ENCODE data around the gene SLC9A5. TPM values are rescaled to one million over a fixed set of nuclear protein-coding genes. Genes with fewer than 3 reads are reported as not detected.

The SLC9A5 gene
- total and polyA plus RNA-seq, 9 donors, result 0.36 to 3.1 (median 1.2) TPM

GRCh38 chr16:67213197-67214019 is 35.4 kb upstream of the SLC9A5 start:
- no peaks in the 10 kb centered on the region for H3K36me3 ChIP-seq
- 64 to 71% (median 68%) methylated on average over 8 of the region's 8 CpGs for WGBS, 3 donors
- no peak for DNase-seq

GRCh38 chr16:67215706-67216105 is 33.1 kb upstream of the SLC9A5 start:
- no peaks in the 10 kb centered on the region for H3K27me3 ChIP-seq
- intact Hi-C loops (cut with DNase I), result no loop called here
- H3K36me3 ChIP-seq, result no peaks in the 10 kb centered on the region
- no peak overlapping the region for H3K4me3 ChIP-seq
- 68 to 71% (median 70%) methylated on average over 5 of the region's 5 CpGs for WGBS, 3 donors
- H3K9me3 ChIP-seq, result no peaks in the 10 kb centered on the region
- TF ChIP-seq POLR2A (IDR thresholded peaks at IDR 0.05) (no peak), EP300 (IDR thresholded peaks at IDR 0.05) (no peak)
- TF ChIP-seq, protein P1, sequence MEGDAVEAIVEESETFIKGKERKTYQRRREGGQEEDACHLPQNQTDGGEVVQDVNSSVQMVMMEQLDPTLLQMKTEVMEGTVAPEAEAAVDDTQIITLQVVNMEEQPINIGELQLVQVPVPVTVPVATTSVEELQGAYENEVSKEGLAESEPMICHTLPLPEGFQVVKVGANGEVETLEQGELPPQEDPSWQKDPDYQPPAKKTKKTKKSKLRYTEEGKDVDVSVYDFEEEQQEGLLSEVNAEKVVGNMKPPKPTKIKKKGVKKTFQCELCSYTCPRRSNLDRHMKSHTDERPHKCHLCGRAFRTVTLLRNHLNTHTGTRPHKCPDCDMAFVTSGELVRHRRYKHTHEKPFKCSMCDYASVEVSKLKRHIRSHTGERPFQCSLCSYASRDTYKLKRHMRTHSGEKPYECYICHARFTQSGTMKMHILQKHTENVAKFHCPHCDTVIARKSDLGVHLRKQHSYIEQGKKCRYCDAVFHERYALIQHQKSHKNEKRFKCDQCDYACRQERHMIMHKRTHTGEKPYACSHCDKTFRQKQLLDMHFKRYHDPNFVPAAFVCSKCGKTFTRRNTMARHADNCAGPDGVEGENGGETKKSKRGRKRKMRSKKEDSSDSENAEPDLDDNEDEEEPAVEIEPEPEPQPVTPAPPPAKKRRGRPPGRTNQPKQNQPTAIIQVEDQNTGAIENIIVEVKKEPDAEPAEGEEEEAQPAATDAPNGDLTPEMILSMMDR (IDR thresholded peaks at IDR 0.05), result no peak
- H3K27ac ChIP-seq, result no peak overlapping the region
- no peaks in the 10 kb centered on the region for H3K4me1 ChIP-seq (ENCODE audit: insufficient read depth)
- no peak for DNase-seq

More at GRCh38 chr16:67213197-67214019, 35.4 kb upstream of the SLC9A5 start:
- TF ChIP-seq POLR2A (IDR thresholded peaks at IDR 0.05), result no peak
- no peak for TF ChIP-seq EP300 (IDR thresholded peaks at IDR 0.05)
- TF ChIP-seq, protein P1 (IDR thresholded peaks at IDR 0.05), result no peak
- intact Hi-C loops (cut with DNase I), result no loop called here
- Histone ChIP-seq H3K27ac (no peak overlapping the region), H3K4me1 (ENCODE audit: insufficient read depth) (no peaks in the 10 kb centered on the region), H3K4me3 (no peak overlapping the region), H3K27me3 (no peaks in the 10 kb centered on the region), H3K9me3 (no peaks in the 10 kb centered on the region)

DNA sequence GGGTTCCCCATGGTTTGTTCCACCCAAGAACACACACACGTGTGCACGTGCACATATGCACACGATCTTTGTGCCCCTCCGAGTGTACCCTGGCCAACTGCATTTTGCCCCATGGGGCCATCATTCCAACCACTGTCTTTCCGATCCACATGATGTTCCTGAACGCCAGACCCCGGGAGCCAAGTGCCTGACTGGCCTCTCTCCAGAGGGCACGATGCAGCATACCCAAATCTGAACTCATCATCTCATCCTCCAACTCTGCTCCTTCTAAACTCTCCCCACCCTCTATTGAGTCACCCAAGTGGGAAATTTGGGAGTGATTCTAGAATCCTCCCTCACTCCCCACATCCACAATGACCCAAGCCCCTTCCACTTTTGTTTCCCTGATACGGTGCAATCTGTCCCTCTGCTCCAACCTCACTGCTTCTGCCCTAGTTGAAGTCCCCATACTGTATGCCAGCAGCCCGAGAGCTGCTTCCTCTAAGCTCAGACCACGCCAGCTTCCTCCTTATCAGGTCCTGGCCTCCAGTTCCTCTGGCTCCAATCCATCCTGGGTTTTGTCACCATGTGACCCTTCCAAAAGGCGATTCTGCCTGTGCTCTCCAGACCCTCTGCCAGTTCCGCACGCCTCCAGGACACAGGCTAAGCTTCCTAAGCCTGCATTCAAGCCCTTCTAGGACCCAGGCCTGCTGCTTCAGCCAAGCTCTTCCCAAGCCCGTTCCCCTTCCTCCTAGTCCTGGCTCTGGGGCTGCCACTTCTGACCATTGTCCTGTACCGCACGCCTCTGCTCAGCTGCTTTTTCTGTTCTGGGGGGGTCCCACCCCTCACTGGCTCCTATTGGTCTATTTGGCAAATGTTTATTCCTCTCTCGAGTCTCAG is 31.9 kb upstream of the SLC9A5 start:
- TF ChIP-seq EP300 (IDR thresholded peaks at IDR 0.05) (no peak), POLR2A (IDR thresholded peaks at IDR 0.05) (no peak)
- TF ChIP-seq, protein P1 (IDR thresholded peaks at IDR 0.05), result no peak
- H3K4me3 ChIP-seq, result no peak overlapping the region
- H3K27me3 ChIP-seq, result no peaks in the 10 kb centered on the region
- 76 to 82% (median 81%) methylated on average over 18 of the region's 18 CpGs for WGBS, 3 donors
- H3K4me1 ChIP-seq (ENCODE audit: insufficient read depth), result no peaks in the 10 kb centered on the region
- no peaks in the 10 kb centered on the region for H3K9me3 ChIP-seq
- no peak for DNase-seq
- no peak overlapping the region for H3K27ac ChIP-seq
- intact Hi-C loops (cut with DNase I), result no loop called here
- no peaks in the 10 kb centered on the region for H3K36me3 ChIP-seq

DNA sequence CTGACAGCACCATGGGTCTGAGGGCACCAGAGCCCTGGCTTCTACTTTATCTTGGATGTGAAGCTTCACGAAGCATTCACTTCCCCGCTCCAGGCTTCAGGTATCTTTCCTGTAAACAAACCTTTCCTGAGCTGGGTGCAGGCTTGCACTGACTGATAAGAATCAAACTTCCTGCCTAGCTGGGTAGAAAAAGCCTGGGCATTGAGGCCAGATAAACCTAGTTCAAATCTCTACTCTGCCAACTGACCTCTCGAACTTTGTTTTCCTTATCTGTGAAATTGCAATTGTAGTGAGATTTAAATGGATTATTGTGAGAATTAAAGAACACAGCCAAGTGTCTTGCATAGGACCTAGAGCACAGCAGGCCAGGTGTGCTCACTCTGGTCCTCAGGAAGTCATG is 24.8 kb upstream of the SLC9A5 start:
- no peak overlapping the region for H3K4me3 ChIP-seq
- TF ChIP-seq, protein P1 (IDR thresholded peaks at IDR 0.05), result no peak
- no peak for TF ChIP-seq EP300 (IDR thresholded peaks at IDR 0.05)
- TF ChIP-seq POLR2A (IDR thresholded peaks at IDR 0.05), result no peak
- H3K27me3 ChIP-seq, result no peaks in the 10 kb centered on the region
- no peak for DNase-seq
- H3K27ac ChIP-seq, result no peak overlapping the region
- H3K4me1 ChIP-seq (ENCODE audit: insufficient read depth), result peaks cover 10% of the 10 kb centered on the region
- H3K36me3 ChIP-seq, result no peaks in the 10 kb centered on the region
- intact Hi-C loops (cut with DNase I), result no loop called here
- WGBS, 3 donors, result 74 to 88% (median 83%) methylated on average over 3 of the region's 3 CpGs
- no peaks in the 10 kb centered on the region for H3K9me3 ChIP-seq

Measured in ovary (tissue), 9 donors.